ENCODE results near the gene SVEP1.
"Not testable (repeated sequence)": the region's sequence is repeated elsewhere in the genome, so short reads cannot be mapped to it uniquely, and the experiment has no call there.

Gene SVEP1

DNA sequence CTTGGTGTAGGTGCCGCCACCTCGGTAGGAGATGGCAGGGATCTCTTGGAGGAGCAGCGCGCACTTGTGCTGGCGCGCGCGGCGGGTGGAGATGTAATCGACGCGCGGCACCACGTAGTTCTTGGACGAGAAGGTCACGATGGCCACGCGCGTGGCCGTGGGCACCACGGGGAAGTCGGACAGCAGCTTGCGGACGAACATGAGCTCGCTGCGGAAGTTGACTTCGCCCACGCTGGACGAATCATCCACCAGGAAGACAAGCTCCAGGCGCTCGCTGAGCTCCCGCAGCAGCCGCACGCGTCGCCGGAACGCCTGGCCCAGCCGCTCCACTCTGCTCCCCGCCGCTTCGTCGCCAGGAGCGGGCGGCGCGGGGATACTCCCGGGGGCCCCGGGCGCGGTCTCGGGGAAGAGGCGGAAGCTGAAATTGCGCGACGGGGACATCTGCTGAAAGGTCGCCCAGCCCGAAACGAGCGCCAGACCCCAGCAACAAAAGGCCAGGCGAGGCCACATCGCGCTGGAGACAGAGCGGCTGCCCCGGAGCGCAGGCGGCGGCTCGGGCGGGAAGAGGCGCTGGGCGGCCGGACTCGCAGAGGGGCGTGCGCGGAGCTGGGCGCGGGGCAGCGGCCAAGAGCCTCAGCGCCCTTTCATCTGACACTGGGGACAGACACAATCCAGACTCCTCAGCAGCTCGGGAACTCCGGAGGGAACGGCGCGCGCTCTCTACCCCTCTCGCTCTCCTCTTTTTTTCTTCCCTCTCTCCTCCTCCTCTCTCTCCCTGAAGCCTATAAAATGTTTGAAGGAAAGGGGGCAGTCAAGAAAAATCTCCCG, at the start of gene SVEP1:
SVEP1 (minus strand) TSS at position 708 of the 828 bp plus-strand sequence; CDS start at position 510, 198 bp downstream.
- no peak for FAIRE-seq

DNA sequence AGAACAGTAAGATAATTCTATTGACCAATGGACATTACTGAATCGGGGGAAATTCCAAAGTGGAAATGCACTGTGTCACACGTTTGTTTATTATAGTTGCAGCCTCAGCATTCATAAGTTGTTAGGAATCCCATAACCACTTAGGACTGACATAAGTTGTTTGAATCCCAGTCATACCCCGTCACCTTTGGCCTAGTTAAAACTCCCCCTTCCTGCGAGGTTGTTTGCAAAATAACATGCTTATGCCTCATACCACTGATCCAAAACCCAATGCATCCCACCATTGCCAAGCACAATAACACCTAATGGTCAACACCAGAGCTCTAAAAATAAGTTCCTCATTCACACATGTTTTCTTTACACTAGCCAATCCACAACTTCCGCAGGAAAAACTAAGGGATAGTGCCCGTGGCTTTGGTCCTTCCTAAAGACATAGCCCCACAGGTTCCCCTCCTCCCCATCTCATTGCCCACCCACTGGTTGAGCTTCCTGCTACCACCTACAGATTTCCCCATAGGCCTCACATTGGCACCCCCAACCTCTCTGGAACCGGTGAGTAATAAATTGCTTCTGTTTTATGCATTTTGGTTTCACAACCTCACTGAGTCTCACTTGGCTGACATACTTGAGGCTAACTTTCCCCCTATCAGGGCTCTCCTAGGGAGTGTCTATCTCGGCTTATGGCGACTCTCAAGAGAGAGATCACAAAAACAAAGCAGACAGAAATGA, 46.7 kb upstream of the SVEP1 start:
- no peak for FAIRE-seq

DNA sequence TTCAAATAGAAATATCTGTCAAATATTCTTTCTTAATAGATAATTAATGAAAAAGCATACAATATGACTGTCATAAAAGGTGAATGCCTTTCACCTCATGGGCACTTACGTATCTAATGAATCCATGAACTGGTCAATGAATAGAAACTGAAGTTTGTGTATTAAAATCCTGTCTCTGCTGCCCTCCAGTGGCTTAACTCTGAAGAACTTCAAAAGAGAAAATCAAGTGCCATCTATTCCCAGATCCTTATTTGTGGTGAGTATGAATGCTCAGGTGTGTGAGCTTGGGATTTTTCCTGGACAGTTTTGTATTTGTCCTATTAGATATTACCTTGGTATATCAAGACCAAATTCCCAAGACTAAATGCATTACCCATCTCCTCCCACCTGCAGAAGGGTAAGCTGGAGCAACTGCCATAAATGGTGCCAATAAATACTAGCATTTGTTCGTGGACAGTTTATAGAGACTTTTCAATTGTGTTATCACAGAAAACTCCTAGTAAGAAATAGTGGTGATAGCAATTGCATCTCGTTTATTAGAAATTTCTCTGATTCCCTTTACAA, 44.0 kb upstream of the SVEP1 start:
- peak; percentile 50 for FAIRE-seq

DNA sequence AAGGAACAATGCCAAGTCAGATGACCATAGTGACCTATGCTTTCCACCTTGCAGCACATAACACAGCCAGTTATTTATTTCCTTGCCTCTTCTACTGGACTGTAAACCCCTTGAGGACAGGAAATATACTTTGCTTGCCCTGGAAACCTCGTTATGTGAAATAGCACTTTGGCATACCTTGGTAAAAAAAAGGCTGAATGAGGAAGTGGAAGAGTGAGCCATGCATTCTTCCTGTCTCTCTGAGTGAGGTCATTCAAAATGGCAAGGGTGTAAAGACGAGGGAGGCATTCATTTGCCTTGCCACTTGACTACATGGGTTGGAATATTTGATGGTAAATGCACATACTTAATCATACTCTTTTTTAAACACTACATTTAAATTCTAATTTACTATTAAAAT, 42.8 kb upstream of the SVEP1 start:
- no peak for FAIRE-seq

DNA sequence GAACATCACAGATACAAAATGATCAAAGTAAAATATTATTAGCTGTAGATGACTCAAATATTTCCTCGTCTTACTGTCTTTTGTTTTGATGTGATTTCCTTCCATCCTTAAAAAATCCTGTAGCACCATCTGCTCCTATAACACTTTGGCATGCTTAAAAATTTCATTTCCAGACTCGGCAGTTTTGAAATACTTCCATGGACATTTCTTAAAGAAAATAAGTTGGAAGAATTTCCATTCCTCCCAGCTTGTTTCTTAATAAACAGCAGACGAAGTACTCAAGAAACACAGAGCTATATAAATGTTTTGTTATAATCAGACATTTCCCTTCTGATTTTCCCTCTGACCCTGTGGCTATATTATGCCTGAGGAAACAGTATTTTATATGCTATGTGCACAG, 41.2 kb upstream of the SVEP1 start:
- no peak for FAIRE-seq

DNA sequence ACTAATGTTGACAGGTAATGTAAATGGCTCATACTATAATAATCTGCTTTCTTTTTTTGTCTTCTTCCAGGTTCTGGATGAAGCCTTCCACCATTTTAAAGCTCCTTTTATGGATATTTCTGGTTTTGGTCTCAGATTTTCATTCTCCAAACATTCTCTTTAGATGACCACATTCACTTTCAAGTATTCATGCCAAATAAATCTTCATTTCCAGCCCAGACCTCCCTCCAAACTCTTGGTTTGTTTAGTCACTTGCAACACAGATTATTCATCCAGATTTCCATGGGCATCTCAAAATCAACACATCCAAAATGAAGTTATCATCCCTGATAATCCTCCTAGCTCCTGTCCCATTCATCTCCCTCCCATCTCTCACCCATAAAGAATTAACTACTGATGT, 40.3 kb upstream of the SVEP1 start:
- FAIRE-seq = no peak

DNA sequence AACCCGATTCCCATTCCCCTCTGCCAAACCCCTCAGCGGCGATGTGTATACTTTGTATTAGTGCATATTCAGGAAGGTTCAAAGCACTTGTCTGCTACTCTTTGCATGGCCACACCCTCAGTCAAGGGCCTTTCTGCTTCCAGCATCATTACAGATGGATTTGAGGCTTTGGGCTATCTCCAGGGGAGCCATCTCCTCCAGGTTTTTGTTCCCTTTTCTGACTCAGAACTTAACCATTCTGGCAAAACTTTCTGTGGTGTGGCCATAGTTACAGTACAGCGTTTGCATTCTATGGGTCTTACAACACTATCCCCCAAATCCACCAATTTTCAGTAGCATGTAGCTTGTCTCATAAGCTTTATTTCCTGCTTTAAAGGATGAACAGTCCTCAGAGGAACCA, 36.0 kb upstream of the SVEP1 start:
- no peak for FAIRE-seq

DNA sequence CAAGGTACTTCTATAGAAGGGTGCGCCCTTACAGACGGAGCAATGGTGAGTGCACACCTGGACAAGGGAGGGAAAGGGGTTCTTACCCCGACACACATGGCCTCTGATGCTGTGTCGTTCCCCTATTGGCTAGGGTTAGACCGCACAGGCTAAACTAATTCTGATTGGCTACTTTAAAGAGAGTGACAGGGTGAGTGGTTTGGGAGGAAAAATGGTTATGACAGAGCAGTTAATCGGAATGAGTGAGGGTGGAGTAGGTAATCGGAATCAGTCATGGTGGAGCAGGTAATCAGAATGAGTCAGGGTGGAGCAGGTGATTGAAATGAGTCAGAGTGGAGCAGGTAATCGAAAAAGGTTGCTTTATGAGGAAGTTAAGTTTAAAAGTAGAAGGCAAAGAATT, 35.0 kb upstream of the SVEP1 start:
- FAIRE-seq = not testable (repeated sequence)

DNA sequence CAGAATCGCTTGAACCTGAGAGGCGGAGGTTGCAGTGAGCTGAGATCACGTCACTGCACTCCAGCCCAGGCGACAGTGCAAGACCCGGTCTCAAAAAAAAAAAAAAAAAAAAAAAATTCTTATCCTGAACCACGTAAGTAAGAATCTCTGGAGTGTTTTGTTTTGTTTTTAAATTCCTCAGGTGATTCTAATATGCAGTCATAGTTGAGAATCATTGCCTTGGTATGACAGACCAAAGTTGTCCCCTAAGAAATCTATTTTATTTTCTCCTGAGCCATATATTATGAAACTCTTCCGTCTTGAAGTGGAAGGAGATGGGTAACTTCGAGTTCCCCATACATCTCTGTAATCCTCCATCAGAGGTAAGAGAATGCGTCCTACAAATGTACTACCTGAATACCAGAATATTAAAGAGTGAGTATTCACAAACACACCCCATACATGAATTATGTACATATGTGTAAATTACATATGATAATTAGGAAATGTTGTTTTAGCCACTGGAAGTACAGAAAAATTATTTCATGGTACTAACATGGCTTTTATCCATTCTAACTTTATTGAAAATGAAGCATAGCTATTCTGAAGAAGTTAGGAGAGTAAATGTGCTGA, 26.7 kb upstream of the SVEP1 start:
- no peak for FAIRE-seq

DNA sequence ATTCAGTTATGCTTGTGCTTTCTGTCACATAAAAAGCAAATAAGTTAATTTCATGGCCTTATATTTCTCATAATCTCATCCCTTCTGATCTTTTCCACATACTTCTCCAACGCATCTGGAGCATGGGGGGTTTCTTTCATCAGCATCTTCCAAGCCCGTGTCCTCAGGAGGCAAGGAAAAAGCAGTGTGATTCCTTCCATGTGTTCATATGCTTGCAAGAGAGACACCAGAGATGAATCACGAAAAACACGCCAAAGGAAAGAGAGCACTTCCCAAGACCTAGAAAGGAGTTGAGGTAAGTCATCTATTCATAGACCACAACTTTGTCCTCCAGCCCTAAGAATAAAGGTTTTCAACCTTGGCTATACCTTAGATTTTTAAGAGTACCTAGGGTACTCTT, 26.0 kb upstream of the SVEP1 start:
- FAIRE-seq = no peak

DNA sequence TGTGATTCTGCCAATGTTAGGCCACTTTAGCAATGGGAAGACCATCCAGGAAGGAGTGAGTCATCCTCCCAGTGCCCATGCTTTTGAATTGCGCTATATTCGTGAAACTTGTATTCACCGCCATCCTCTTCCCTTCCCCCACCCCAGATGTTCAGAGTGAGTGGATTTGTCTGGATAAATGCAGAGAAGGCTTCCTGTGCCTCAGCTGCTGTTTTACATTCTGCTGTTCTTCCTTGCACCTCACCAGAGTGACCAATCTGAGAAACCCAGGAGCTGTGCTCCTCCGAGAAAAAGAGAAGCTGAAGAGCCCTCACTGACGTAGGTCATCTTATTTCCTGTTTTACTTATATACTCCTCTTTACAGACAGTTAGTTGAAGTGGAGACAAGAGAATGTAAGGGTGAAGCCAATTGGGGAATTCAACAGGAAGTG, 24.6 kb upstream of the SVEP1 start:
- FAIRE-seq = no peak

DNA sequence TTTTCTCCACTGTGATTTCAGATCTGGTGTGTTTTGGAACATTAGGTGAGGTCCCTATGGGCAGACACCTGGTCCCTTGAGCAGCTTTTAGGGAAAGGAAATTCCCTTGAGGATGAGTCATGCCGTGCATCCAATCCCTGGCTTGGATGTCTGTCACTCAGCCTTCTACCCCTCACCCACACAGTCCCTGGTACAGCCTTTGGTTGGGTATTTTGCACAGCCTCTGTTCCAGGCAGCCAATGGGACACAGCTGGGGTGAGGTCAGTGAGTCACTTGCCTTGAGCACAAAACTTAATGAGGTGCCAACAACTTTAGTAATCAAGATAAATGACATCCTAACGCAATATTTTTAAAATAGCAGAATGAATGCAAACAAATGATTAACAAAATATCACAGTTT, 22.7 kb upstream of the SVEP1 start:
- FAIRE-seq = no peak

DNA sequence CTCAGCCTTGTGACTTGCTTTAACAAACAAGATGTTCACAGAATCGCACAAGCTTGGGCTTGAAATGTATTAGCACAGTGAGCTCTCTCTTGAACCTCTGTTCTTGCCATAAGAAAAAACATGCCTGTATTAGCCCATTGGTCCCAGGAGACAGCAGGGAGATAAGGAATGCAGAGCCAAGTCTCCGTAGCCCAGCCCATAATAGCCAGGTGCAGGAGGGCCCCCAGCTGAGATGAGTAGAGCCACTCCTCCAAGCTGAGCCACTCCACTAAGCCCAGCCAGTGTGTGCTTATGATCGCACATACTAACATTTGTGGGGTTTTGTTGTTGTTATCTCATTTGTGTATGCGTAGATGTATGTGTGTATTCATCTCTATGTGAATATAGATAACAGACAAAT, 21.6 kb upstream of the SVEP1 start:
- no peak for FAIRE-seq

DNA sequence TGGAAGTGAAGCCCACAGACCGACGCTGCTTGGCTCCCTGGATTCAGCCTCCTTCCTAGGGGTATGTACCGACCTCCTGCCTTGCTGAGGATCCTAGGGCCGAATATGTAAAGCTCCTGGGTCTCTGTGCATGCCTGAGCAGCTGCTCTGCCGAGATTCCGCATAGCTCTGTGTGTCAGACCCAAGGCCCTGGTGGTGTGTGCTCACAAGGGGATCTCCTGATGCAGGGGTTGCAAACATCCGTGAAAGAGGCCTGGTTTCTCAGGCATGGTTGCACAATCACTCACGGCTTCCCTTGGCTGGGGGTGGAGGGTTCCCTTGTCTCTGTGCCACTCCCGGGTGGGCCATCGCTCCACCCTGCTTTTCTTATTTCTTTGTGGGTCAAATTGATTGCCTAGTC, 19.9 kb upstream of the SVEP1 start:
- no peak for FAIRE-seq

DNA sequence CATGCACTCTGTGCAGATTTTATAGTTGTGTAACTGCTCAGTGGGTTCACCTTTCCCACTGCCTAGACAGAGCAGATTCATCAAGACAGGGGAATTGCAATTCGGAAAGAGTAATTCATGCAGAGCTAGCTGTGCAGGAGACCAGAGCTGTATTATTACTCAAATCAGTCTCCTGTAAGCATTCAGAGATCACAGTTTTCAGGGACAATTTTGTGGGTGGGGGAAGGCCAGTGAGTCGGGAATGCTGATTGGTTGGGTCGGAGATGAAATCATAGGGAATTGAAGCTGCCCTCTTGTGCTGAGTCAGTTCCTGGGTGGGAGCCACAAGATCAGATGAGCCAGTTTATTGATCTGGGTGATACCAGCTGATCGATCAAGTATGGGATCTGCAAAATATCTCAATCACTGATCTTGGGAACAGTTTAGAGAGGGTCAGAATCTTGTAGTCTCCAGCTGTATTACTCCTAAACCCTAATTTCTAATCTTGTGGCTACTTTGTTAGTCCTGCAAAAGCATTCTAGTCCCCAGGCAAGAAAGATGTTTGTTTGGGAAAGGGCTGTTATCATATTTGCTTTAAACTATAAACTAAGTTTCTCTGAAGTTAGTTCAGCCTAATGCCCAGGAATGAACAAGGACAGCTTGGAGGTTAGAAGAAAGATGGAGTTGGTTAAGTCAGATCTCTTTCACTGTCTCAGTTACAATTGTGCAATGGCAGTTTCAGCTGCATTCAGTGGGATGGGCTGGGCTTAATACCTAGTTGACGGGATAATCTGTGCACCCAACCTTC, 12.7 kb upstream of the SVEP1 start:
- FAIRE-seq = no peak

DNA sequence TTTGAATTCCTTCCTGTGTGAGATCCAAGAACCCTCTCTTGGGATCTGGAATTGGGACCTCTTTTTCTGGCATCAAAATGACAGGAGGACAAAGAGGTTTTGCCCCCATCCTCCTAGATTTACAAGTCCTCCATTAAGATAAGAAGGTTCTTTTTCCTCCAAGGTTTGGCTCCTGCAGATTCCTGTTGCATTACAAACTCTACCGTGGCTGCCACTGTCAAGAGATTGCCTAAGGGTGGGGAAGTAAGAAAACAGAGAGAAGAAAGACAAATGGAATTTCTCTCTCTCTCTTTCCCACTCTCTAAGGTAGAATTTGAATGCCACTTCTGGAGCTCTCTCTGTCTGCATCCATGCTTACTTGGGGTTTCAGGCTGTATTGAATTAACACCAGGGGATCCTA, 12.0 kb upstream of the SVEP1 start:
- FAIRE-seq = no peak

DNA sequence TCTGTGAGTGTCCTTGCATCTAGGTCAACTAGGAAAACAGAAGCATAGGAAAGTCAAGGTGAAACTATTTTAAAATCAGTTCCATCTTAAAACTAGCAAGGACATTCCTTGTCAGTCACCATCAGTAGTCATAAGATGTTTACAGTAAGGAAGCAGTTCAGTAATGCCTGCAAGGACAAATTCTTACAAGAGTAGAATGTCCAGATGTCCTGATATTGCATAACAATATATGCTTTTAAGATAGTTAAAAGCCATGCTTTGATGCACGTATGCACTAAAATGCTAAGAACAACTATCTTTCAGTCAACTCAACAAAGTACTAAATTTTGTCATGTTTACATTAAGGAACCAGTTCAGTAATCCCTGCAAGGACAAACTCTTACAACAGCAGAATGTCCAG, 11.3 kb upstream of the SVEP1 start:
- no peak for FAIRE-seq

DNA sequence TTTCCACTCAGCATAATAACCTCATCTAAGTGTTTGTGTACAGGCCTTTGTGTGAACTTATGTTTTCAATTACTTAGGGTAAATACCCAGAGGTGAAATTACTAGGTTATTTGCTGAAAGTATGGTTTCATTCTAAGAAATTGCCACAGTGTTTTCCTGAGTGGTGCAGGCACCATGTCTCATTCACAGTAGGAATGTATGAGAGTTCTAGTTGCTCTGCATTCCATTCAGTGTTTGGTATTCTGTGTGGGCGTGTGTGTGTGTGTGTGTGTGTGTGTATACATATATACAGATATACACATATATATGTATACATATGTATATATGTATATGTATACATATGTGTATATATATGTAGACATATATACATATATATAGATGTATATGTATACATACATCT, 8.8 kb upstream of the SVEP1 start:
- no peak for FAIRE-seq

DNA sequence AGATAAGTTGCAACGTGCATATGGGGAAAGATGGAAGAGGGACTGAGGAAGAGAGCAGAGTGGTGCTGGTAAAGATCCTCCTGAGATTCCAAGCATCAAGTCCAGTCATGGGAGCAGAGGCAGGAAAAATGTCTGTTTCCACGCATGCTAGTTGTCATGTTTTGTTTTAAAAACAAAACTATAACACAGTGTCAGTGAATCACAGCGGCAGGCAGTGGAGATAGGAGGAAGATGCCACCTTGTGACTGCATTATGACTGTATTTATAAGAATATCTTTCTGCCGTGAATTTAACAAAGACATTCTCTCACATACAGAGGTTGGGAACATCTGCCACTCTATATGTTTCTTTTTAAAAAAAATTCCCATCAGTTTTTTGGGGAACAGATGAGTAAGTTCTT, 3.7 kb upstream of the SVEP1 start:
- no peak for FAIRE-seq

DNA sequence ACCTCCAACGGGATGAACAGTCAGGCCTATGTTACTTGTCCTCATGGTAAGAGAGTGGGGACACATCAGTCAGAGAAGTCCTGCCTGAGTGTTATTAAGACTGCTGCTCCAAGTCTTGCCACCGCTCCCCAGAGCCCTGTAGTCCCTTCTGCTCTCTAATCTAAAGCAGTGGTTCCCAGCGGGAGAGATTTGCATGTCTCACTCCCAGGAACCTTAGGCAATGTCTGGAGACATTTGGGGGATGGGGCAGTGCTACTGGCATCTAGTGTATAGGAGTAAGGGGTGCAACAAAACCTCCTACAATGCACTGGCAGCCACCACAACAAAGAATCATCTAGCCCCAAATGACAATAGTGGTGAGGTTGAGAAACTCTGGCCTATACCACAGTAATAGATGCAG, 2.6 kb upstream of the SVEP1 start:
- no peak for FAIRE-seq

DNA sequence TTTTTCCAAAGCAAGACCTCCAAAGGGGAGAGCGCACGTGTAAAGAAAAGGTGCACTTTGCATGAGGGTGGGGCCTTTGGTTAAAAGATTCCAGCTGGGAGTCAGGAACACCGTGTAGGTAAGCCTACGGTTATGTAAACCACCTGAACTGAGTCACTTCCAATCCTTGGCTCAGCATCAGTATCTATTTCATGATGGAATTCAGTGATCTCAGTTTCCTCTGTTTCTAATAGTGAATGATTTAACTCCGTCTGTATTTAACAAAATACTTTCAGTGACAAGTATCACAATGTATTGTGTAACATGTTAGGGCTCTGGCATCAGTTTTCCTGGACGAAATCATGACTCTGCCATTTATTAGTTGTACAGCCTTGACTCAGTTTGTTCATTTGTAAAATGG, 1.3 kb upstream of the SVEP1 start:
- FAIRE-seq = no peak

DNA sequence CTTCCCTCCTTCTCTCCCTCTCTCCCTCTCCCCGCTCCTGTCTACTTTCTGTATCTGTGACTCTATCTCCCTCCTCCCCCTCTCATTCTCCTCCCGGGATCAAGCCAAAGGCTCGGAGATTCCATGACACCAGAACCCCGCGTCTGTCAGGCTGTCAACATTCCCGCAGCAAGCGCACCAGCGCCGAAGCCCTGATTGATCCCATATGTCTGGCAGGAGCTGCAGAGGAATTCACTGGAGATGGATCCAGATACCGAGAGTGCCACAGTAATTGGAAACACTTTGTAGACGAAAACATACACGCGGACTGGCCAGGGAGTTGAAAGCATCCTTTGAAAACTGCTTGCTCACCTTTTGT, 300 bp upstream of the SVEP1 start:
- no peak for FAIRE-seq

DNA sequence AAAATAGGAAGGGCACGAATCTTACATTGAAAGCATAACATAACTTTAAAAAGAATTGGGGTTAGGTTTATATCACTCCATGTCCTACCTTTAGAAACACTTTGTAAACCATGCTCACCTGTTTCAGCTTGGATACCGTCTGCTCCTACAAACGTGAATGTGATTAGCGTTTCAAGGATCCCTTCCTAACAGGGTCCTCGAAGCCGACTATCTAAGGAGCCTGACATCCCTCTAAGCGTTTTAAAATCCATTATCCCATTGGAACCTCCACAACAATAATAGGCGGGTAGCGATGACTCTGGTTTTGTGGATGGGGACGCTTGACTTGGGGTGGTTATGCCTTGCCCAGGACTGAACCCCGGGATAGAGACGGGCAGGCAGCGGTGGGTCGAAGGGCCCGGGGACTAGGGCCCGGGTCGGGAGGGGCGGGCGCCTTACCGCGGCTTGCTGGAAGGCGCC, 937 bp downstream of the SVEP1 start:
- no peak for FAIRE-seq

All from TTC549 (cell line).